HL-60/S4 (cell line): ENCODE data around the gene OVOL2.
"Not testable (repeated sequence)": the region's sequence is repeated elsewhere in the genome, so short reads cannot be mapped to it uniquely, and the experiment has no call there.

Source experiments
- in situ Hi-C: fragments of 300-500 bp; cut with MboI; formaldehyde crosslinking; loops from 2 replicates; pipeline ENCODE4 v1.14.3; 2022; ENCODE audit warnings: low sequenced_read_pairs

Gene OVOL2

GRCh38 chr20:18057101-18057993 is at the start of gene OVOL2:
OVOL2 (minus strand) TSS chr20:18057916; CDS start chr20:18057634, 282 bp downstream.
- in situ Hi-C loops = no loop called here

- in situ Hi-C loops = no loop called here
These were observed 45.8 kb upstream of the OVOL2 start for GRCh38 chr20:18103497-18103896.

- in situ Hi-C loops = no loop called here
These were observed 43.6 kb upstream of the OVOL2 start for GRCh38 chr20:18101125-18101810.

- in situ Hi-C loops = not testable (repeated sequence)
These were observed 42.9 kb upstream of the OVOL2 start for GRCh38 chr20:18100569-18100968.

GRCh38 chr20:18094191-18094590 is 36.5 kb upstream of the OVOL2 start:
- in situ Hi-C loops = no loop called here

- in situ Hi-C loops = no loop called here
These were observed 35.7 kb upstream of the OVOL2 start for GRCh38 chr20:18093388-18093787.

GRCh38 chr20:18092890-18093289 is 35.2 kb upstream of the OVOL2 start:
- in situ Hi-C loops = no loop called here

GRCh38 chr20:18091623-18092022 is 33.9 kb upstream of the OVOL2 start:
- in situ Hi-C loops = no loop called here

- in situ Hi-C loops = no loop called here
These were observed 32.8 kb upstream of the OVOL2 start for GRCh38 chr20:18090477-18090876.

GRCh38 chr20:18090044-18090443 is 32.3 kb upstream of the OVOL2 start:
- in situ Hi-C loops = no loop called here

GRCh38 chr20:18088841-18089240 is 31.1 kb upstream of the OVOL2 start:
- in situ Hi-C loops = not testable (repeated sequence)

- in situ Hi-C loops = not testable (repeated sequence)
These were observed 30.6 kb upstream of the OVOL2 start for GRCh38 chr20:18088298-18088697.

GRCh38 chr20:18087054-18087453 is 29.3 kb upstream of the OVOL2 start:
- in situ Hi-C loops = no loop called here

- in situ Hi-C loops = not testable (repeated sequence)
These were observed 23.1 kb upstream of the OVOL2 start for GRCh38 chr20:18080836-18081235.

- in situ Hi-C loops = no loop called here
These were observed 22.1 kb upstream of the OVOL2 start for GRCh38 chr20:18079756-18080353.

GRCh38 chr20:18077157-18077556 is 19.4 kb upstream of the OVOL2 start:
- in situ Hi-C loops = no loop called here

GRCh38 chr20:18072532-18072931 is 14.8 kb upstream of the OVOL2 start:
- in situ Hi-C loops = no loop called here

- in situ Hi-C loops = no loop called here
These were observed 9.0 kb upstream of the OVOL2 start for GRCh38 chr20:18066421-18067333.

GRCh38 chr20:18063676-18064075 is 6.0 kb upstream of the OVOL2 start:
- in situ Hi-C loops = no loop called here

- in situ Hi-C loops = no loop called here
These were observed 1.9 kb upstream of the OVOL2 start for GRCh38 chr20:18059603-18060002.
